MG63 (cell line): ENCODE measurements around the gene ATG9A. TPM values are rescaled to one million over a fixed set of nuclear protein-coding genes. Genes with fewer than 3 reads are reported as not detected.
"Not testable (repeated sequence)": the region's sequence is repeated elsewhere in the genome, so short reads cannot be mapped to it uniquely, and the experiment has no call there.

ENCODE experiments used
- DNase-seq: peaks from one replicate; pipeline ENCODE4 v3.0.0-alpha.2; 2020
- H3K27me3 ChIP-seq: fragments of 250-450 bp; sonication (Bioruptor Pico); 2 replicates; pipeline ENCODE4 v1.5.1; 2020; ENCODE audit warnings: mild to moderate bottlenecking, moderate library complexity
- H3K36me3 ChIP-seq: fragments of 250-450 bp; sonication (Bioruptor Pico); 2 replicates; pipeline ENCODE4 v1.5.1; 2020; ENCODE audit warnings: mild to moderate bottlenecking, moderate library complexity
- H3K4me3 ChIP-seq: fragments of 250-450 bp; sonication (Bioruptor Pico); 2 replicates; pipeline ENCODE4 v1.5.1; 2020; ENCODE audit warnings: mild to moderate bottlenecking, moderate library complexity
- H3K9me3 ChIP-seq: fragments of 250-450 bp; sonication (Bioruptor Pico); 2 replicates; pipeline ENCODE4 v1.5.1; 2020; ENCODE audit warnings: mild to moderate bottlenecking, moderate library complexity
- total RNA-seq: library from RNA; depleted of rRNA; stranded (reverse); fragments of >200 nt; shearing (Covaris generic); gene quantifications from 2 replicates; pipeline ENCODE4 v1.2.3, GENCODE V29; 2014; ENCODE audit warnings: low replicate concordance

Gene ATG9A
- total RNA-seq, 1 experiment from 2014 or later: 74.5 TPM

DNA sequence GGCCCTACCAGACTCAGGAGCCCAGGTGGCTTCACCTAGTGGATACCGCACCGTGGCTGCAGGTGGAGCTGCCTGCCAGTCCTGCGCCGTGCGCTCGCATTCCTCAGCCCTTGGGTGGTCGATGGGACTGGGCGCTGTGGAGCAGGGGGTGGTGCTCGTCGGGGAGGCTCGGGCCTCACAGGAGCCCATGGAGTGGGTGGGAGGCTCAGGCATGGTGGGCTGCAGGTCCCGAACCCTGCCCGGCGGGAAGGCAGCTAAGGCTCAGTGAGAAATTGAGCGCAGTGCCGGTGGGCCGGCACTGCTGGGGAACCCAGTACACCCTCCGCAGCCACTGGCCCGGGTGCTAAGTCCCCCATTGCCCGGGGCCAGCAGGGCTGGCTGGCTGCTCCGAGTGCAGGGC, 28.1 kb downstream of the ATG9A start:
- not testable (repeated sequence) for H3K36me3 ChIP-seq, H3K9me3 ChIP-seq, H3K27me3 ChIP-seq, H3K4me3 ChIP-seq, DNase-seq

- not testable (repeated sequence) for H3K27me3 ChIP-seq, H3K4me3 ChIP-seq, DNase-seq, H3K36me3 ChIP-seq, H3K9me3 ChIP-seq
Observed at GRCh38 chr2:219200502-219201326, 28.7 kb downstream of the ATG9A start.

GRCh38 chr2:219199470-219200211, 29.8 kb downstream of the ATG9A start:
- Histone ChIP-seq H3K27me3 (no peaks in the 10 kb centered on the region; the same call in 1 of the 2 replicates), H3K4me3 (no peak overlapping the region), H3K9me3 (no peaks in the 10 kb centered on the region), H3K36me3 (no peaks in the 10 kb centered on the region)
- DNase-seq: no peak

- Histone ChIP-seq H3K36me3 (no peaks in the 10 kb centered on the region), H3K27me3 (no peaks in the 10 kb centered on the region; the same call in 1 of the 2 replicates), H3K4me3 (no peak overlapping the region), H3K9me3 (no peaks in the 10 kb centered on the region)
- no peak for DNase-seq
Observed at GRCh38 chr2:219198974-219199373, 30.5 kb downstream of the ATG9A start.

DNA sequence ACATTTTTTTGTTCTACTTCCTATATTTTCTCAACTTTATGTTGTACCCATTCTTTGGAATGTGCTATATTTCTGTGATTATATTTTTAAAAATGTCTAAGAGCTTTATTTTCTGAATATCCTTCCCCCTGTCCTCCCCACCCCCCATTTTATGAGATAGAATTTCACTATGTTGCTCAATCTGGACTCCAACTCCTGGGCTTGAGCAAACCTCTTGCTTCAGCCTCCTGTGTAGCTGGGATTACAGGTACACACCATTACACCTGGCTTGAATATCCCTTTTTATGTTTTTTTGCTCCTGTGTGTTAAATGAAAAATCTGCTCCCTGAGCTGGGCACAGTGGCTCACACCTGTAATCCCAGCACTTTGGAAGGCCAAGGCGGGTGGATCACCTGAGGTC, 32.0 kb downstream of the ATG9A start:
- DNase-seq: no peak
- no peaks in the 10 kb centered on the region for H3K9me3 ChIP-seq
- no peaks in the 10 kb centered on the region; the same call in 1 of the 2 replicates for H3K27me3 ChIP-seq
- no peak overlapping the region for H3K4me3 ChIP-seq
- no peaks in the 10 kb centered on the region for H3K36me3 ChIP-seq

DNA sequence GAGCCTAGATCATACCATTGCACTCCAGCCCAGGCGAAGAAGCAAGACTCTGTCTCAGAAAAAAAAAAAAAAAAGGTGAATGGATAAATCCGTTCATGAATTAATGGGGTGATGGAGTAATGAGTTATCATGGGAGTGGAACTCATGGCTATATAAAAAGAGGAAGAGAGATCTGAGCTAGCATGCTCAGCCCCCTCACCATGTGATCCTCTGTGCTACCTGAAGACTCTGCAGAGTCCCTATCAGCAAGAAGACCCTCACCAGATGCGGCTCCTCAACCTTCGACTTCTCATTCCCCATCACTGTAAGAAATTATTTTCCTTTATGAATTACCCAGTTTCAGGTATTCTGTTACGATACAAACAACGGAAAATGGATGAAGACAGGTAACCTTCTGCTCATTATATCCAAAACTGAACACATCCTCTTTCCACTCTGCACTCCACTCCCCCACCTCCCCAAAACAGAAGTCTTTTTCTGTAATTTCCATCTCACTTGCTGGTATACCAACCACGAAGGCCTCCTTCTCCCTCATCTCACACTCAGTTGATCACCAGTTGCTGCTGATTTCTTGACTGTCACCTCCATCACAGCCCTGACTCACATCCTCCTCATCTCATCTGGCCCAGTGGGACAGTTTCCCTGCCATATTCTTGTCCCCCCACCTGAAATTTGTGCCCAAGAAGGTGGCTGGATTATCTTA, 42.5 kb downstream of the ATG9A start:
- Histone ChIP-seq H3K9me3 (no peaks in the 10 kb centered on the region), H3K36me3 (peaks cover 19% of the 10 kb centered on the region)
- DNase-seq: no peak

GRCh38 chr2:219184121-219184520, 45.3 kb downstream of the ATG9A start:
- no peak for DNase-seq
- H3K36me3 ChIP-seq: peaks cover 41% of the 10 kb centered on the region

More for the DNA sequence above, 42.5 kb downstream of the ATG9A start:
- Histone ChIP-seq H3K27me3 (no peaks in the 10 kb centered on the region), H3K4me3 (no peak overlapping the region)

GRCh38 chr2:219183151-219183772, 46.2 kb downstream of the ATG9A start:
- no peaks in the 10 kb centered on the region for H3K27me3 ChIP-seq
- DNase-seq: no peak
- H3K9me3 ChIP-seq: no peaks in the 10 kb centered on the region
- peaks cover 45% of the 10 kb centered on the region for H3K36me3 ChIP-seq
- H3K4me3 ChIP-seq: no peak overlapping the region

More at GRCh38 chr2:219184121-219184520, 45.3 kb downstream of the ATG9A start:
- Histone ChIP-seq H3K9me3 (no peaks in the 10 kb centered on the region), H3K27me3 (no peaks in the 10 kb centered on the region), H3K4me3 (no peak overlapping the region)

GRCh38 chr2:219182331-219183150, 46.9 kb downstream of the ATG9A start:
- Histone ChIP-seq H3K4me3 (no peak overlapping the region), H3K27me3 (no peaks in the 10 kb centered on the region), H3K9me3 (no peaks in the 10 kb centered on the region), H3K36me3 (peaks cover 45% of the 10 kb centered on the region)
- no peak for DNase-seq

DNA sequence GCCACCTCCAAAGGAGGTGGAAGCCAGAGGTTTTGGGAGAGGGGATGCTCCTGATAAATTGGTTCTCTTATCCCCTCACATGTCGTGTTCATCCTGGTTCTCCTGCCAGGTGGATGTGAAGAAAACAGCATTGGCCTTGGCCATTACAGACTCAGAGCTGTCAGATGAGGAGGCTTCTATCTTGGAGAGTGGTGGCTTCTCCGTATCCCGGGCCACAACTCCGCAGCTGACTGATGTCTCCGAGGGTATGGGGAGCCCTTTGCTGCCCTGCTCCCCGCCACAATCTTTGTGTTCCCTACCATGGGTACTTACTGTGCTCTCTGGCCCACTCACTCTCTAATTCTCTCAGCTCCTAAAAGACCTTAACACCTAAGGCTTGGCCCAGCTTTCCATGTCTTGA, 47.9 kb downstream of the ATG9A start:
- Histone ChIP-seq H3K27me3 (no peaks in the 10 kb centered on the region), H3K4me3 (no peak overlapping the region), H3K36me3 (peaks cover 45% of the 10 kb centered on the region), H3K9me3 (no peaks in the 10 kb centered on the region)
- no peak for DNase-seq

GRCh38 chr2:219180961-219181360, 48.5 kb downstream of the ATG9A start:
- H3K27me3 ChIP-seq: no peaks in the 10 kb centered on the region
- DNase-seq: no peak
- no peaks in the 10 kb centered on the region for H3K9me3 ChIP-seq
- H3K4me3 ChIP-seq: no peak overlapping the region
- peaks cover 45% of the 10 kb centered on the region for H3K36me3 ChIP-seq

DNA sequence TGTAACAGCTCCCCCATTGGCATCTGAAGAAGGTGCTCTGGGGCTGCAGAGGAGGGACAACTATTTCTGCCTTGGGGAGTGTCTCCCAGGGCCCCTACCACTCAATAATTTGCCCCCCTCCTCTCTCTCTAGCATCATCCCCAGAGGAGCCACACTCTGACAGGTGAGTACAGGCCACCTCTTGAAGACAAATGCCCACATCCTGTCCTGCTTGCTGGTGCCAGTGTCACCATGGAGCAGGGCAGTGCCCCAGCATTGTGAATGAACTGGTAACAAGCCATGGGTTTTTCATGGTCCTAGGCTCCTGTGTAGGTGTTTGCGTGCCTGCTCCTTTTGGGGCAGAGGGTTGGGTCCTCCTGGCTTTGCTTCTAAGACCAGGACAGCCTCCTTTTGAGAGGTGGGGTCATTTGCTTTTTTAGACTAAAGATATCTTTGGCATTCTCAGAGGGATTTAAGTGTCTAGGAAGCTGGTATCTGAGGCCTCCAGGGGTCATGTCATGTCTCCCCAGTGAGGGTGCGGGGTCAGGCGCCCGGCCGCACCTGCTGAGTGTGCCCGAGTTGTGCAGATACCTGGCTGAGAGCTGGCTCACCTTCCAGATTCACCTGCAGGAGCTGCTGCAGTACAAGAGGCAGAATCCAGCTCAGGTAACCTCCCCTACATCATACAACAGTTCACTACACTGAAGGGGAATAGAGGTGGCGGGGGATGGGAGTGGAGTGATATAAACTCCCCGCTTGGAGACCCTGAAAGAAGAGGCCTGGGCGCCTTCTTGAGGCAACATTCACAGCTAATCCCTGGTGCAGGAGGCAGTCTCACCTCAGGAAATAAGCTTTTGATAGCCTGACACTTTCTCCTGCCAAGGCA, 49.6 kb downstream of the ATG9A start:
- Histone ChIP-seq H3K27me3 (no peaks in the 10 kb centered on the region), H3K4me3 (no peak overlapping the region; the same call in 1 of the 2 replicates), H3K36me3 (peaks cover 48% of the 10 kb centered on the region), H3K9me3 (no peaks in the 10 kb centered on the region)
- no peak for DNase-seq

- peak; percentile 41 for DNase-seq
- Histone ChIP-seq H3K27me3 (no peaks in the 10 kb centered on the region), H3K9me3 (no peaks in the 10 kb centered on the region), H3K36me3 (peaks cover 56% of the 10 kb centered on the region), H3K4me3 (peak overlapping the region; percentile 98)
Observed at GRCh38 chr2:219178377-219179175, 50.9 kb downstream of the ATG9A start.

DNA sequence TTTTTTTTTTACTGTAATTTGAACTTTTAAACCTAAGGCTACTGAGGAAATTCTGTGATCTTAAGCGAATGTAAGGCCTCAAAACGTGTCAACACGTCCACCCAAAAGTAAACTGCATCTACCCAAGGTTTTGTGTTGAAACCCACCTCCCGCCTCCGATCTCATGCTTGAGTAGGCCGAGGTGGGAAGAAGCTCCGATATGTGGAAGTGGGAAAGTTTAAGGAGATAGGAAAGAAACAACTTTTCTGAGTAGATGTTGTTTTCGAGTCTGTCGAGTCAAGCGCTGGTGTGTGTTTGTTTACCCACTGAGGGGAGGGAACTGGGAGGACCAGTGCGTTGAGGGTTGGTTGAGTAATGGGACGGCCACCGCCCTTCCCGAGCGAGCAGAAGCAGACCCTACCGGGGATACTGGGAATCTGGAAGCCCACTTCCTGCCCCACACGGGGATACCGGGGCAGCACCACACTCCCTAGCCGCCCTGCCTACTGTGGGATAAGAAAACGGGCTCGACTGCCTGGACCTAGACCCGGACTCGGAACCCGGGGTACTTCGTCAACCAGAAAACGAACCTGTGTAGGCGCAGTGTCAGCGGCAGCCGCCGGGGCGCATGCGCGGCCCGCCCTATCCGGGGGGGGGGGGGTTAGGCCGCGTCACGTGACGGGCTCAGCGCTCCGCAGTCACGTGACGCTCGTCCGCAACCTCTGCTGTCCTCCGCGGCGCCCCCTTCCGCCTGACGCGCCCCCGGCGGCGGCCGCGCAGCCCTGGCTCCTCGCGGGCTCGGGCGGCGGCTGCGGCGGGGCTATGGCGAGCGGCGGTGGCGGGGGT, 51.7 kb downstream of the ATG9A start, which contains the start of gene RETREG2:
Gene RETREG2, plus strand, starts transcription at position 724 of the 825 bp plus-strand sequence. Its CDS starts 78 bp downstream, at position 802.
- H3K27me3 ChIP-seq: no peaks in the 10 kb centered on the region
- H3K36me3 ChIP-seq: peaks cover 55% of the 10 kb centered on the region
- H3K4me3 ChIP-seq: peak within 1 kb of the TSS; percentile 98
- no peaks in the 10 kb centered on the region for H3K9me3 ChIP-seq
- peak; percentile 87 for DNase-seq
